HEK293 (cell line): ENCODE data around the gene RHOT2.

ENCODE experiments used
- CTCF ChIA-PET: fragments of 350-600 bp; formaldehyde crosslinking; extraction: SDS; loops from one replicate; lab custom pipeline; 2021; ENCODE audit warnings: antibody characterized with exemption; lab: Yijun Ruan, JAX
- POLR2A ChIA-PET: fragments of 300-600 bp; formaldehyde crosslinking; extraction: SDS; loops from one replicate; lab custom pipeline; 2020; ENCODE audit warnings: antibody characterized with exemption, inconsistent platforms; lab: Yijun Ruan, JAX
- H3K27ac ChIP-seq: fragments of 200-500 bp; sonication (Bioruptor generic); 2 replicates; pipeline ENCODE4 v1.5.1; 2014; ENCODE audit warnings: low read depth, low read length, control low read depth, inconsistent platforms; ENCODE audit errors: extremely low read depth
- H3K36me3 ChIP-seq, 2 experiments: fragments of 200-500 bp in 1 of 2; sonication (Bioruptor generic) in 1 of 2; 1 replicate in 1 of 2; 2 replicates in 1 of 2; pipeline ENCODE4 v1.5.1; 2014 to 2017; ENCODE audit warnings: inconsistent platforms in 2 of 2, low read length in 2 of 2; ENCODE audit not compliant: control insufficient read depth in 2 of 2, insufficient read depth in 1 of 2
- H3K4me1 ChIP-seq: fragments of 200-500 bp; sonication (Bioruptor generic); 2 replicates; pipeline ENCODE4 v1.5.1; 2014; ENCODE audit warnings: mild to moderate bottlenecking, low read length, inconsistent platforms; ENCODE audit not compliant: control insufficient read depth, insufficient read depth
- H3K4me3 ChIP-seq: 2 replicates; pipeline ENCODE4 v1.5.1; 2011; ENCODE audit warnings: low read depth, mild to moderate bottlenecking, control low read depth, low read length, moderate library complexity
- H3K9me3 ChIP-seq: fragments of 200-500 bp; sonication (Bioruptor generic); 2 replicates; pipeline ENCODE4 v1.5.1; 2014; ENCODE audit warnings: low read depth, low read length, inconsistent platforms; ENCODE audit not compliant: control insufficient read depth, insufficient read depth
- BCL11B ChIP-seq: fragments of 450-650 bp; formaldehyde crosslinking; IDR thresholded peaks from 2 replicates; pipeline ENCODE4 v1.5.1; 2016; ENCODE audit warnings: low read depth, missing biosample characterization, missing genetic modification characterization
- KLF1 ChIP-seq: fragments of 450-650 bp; formaldehyde crosslinking; IDR thresholded peaks from 2 replicates; pipeline ENCODE4 v1.5.1; 2016; ENCODE audit warnings: missing biosample characterization, missing genetic modification characterization
- KLF8 ChIP-seq: fragments of 450-650 bp; formaldehyde crosslinking; IDR thresholded peaks from 2 replicates; pipeline ENCODE4 v1.5.1; 2016; ENCODE audit warnings: missing biosample characterization, missing genetic modification characterization
- KLF9 ChIP-seq: fragments of 450-650 bp; formaldehyde crosslinking; IDR thresholded peaks from 2 replicates; pipeline ENCODE4 v1.5.1; 2016; ENCODE audit warnings: missing biosample characterization, missing genetic modification characterization, low read depth
- OSR2 ChIP-seq: fragments of 450-650 bp; formaldehyde crosslinking; IDR thresholded peaks from 2 replicates; pipeline ENCODE4 v1.5.1; 2016; ENCODE audit warnings: missing biosample characterization, missing genetic modification characterization
- SCRT2 ChIP-seq: fragments of 450-650 bp; formaldehyde crosslinking; IDR thresholded peaks from 2 replicates; pipeline ENCODE4 v1.5.1; 2016; ENCODE audit warnings: missing biosample characterization, missing genetic modification characterization
- ZEB2 ChIP-seq: fragments of 450-650 bp; formaldehyde crosslinking; IDR thresholded peaks from 2 replicates; pipeline ENCODE4 v1.5.1; 2016; ENCODE audit warnings: missing biosample characterization, missing genetic modification characterization
- ZIC2 ChIP-seq: fragments of 450-650 bp; formaldehyde crosslinking; IDR thresholded peaks from 2 replicates; pipeline ENCODE4 v1.5.1; 2016; ENCODE audit warnings: missing biosample characterization, missing genetic modification characterization
- ZNF114 ChIP-seq: fragments of 450-650 bp; formaldehyde crosslinking; IDR thresholded peaks from 2 replicates; pipeline ENCODE4 v1.5.0; 2017; ENCODE audit warnings: missing biosample characterization, missing genetic modification characterization
- ZNF292 ChIP-seq: fragments of 450-650 bp; formaldehyde crosslinking; IDR thresholded peaks from 2 replicates; pipeline ENCODE4 v1.5.1; 2016; ENCODE audit warnings: low read depth, missing biosample characterization, missing genetic modification characterization, borderline replicate concordance
- ZNF391 ChIP-seq: fragments of 450-650 bp; formaldehyde crosslinking; IDR thresholded peaks from 2 replicates; pipeline ENCODE4 v1.5.1; 2016; ENCODE audit warnings: low read depth, missing biosample characterization, missing genetic modification characterization, borderline replicate concordance
- ZNF423 ChIP-seq: fragments of 450-650 bp; formaldehyde crosslinking; IDR thresholded peaks from 2 replicates; pipeline ENCODE4 v1.5.1; 2016; ENCODE audit warnings: missing biosample characterization, missing genetic modification characterization
- ZNF530 ChIP-seq: fragments of 450-650 bp; formaldehyde crosslinking; IDR thresholded peaks from 2 replicates; pipeline ENCODE4 v1.5.1; 2016; ENCODE audit warnings: low read depth, missing biosample characterization, missing genetic modification characterization
- ZNF555 ChIP-seq: fragments of 450-650 bp; formaldehyde crosslinking; conservative IDR thresholded peaks from 2 replicates; pipeline ENCODE4 v1.5.1; 2017; ENCODE audit warnings: missing biosample characterization, mild to moderate bottlenecking, missing genetic modification characterization, inconsistent platforms
- ZNF596 ChIP-seq: fragments of 450-650 bp; IDR thresholded peaks from 2 replicates; pipeline ENCODE4 v1.5.0; 2018; ENCODE audit warnings: missing biosample characterization, mild to moderate bottlenecking, missing genetic modification characterization, moderate library complexity
- ZNF623 ChIP-seq: fragments of 450-650 bp; formaldehyde crosslinking; IDR thresholded peaks from 2 replicates; pipeline ENCODE4 v1.5.1; 2016; ENCODE audit warnings: missing biosample characterization, missing genetic modification characterization
- ZNF658 ChIP-seq: fragments of 450-650 bp; formaldehyde crosslinking; IDR thresholded peaks from 2 replicates; pipeline ENCODE4; 2016; ENCODE audit warnings: missing biosample characterization, missing genetic modification characterization
- ZNF701 ChIP-seq: fragments of 450-650 bp; formaldehyde crosslinking; IDR thresholded peaks from 2 replicates; pipeline ENCODE4 v1.5.1; 2016; ENCODE audit warnings: missing biosample characterization, missing genetic modification characterization
- ZNF768 ChIP-seq: fragments of 450-650 bp; formaldehyde crosslinking; IDR thresholded peaks from 2 replicates; pipeline ENCODE4 v1.5.1; 2018; ENCODE audit warnings: missing biosample characterization, mild to moderate bottlenecking, missing genetic modification characterization
- ZSCAN30 ChIP-seq: fragments of 450-650 bp; IDR thresholded peaks from 2 replicates; pipeline ENCODE4 v1.5.1; 2018; ENCODE audit warnings: missing biosample characterization, mild to moderate bottlenecking, missing genetic modification characterization, moderate library complexity
- TF ChIP-seq, protein P1 (sequence below): fragments of 450-650 bp; formaldehyde crosslinking; IDR thresholded peaks from 2 replicates; pipeline ENCODE4 v1.5.1; 2016; ENCODE audit warnings: missing biosample characterization, missing genetic modification characterization
- TF ChIP-seq, protein P2 (sequence below): fragments of 450-650 bp; formaldehyde crosslinking; IDR thresholded peaks from 2 replicates; pipeline ENCODE4 v1.5.1; 2016; ENCODE audit warnings: missing biosample characterization, missing genetic modification characterization
- TF ChIP-seq, protein P3 (sequence below): fragments of 450-650 bp; formaldehyde crosslinking; IDR thresholded peaks from 2 replicates; pipeline ENCODE4 v1.5.1; 2017; ENCODE audit warnings: missing biosample characterization, missing genetic modification characterization
- TF ChIP-seq, protein P4 (sequence below): fragments of 450-650 bp; formaldehyde crosslinking; IDR thresholded peaks from 2 replicates; pipeline ENCODE4 v1.5.1; 2016; ENCODE audit warnings: missing biosample characterization, missing genetic modification characterization

The RHOT2 gene

DNA sequence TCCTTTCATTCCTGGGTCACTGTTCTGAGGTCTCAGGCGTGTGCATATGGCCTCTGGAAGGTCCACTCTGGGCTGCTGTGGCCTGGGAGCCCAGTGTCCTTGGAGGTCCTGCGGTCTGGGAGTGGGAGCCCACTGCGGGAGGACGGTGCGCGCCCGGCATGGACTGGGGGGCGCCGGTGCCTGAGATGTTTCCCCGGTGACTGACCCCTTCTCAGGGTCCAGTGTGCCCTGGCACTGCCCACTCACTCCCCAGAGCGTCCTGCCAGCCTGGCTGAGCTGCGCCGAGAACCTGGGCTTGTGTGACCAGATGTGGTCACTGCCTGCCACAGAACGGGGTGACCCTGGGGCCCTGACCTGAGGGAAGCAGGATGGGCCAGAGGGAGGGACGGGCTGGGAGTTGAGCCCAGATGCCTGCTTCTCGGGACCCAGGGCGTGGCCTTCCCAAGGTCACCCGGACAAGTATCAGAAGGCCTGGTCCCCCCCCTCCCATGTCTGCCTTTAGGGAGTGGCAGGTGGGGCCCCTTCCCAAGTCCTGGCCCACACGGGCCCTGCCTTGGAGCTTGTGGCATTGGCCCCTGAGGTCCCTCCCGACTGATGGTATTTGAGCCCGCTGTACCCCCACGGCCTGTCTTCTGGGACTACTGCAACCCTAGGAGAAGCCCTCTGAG, 6.4 kb downstream of the RHOT2 start:
- Histone ChIP-seq H3K9me3 (no peaks in the 10 kb centered on the region), H3K4me3 (no peak overlapping the region), H3K4me1 (peaks cover 5% of the 10 kb centered on the region; the same call in 1 of the 2 replicates)
- CTCF ChIA-PET = interaction anchor here (1.4 kb wide), 1 partner anchor 10 kb away, joined by 8 read pairs; no protein-coding TSS in a partner anchor
- POLR2A ChIA-PET = interaction anchor here (1.2 to 2.6 kb wide), 5 partner anchors 8 to 16 kb away, joined by 3 to 10 read pairs (median 6); partner anchors contain the start of genes JMJD8 and WDR24
- TF ChIP-seq ZNF658 (tag by site-specific recombination) = no peak
- TF ChIP-seq BCL11B (tag by site-specific recombination) = peak; percentile 78
- no peak for TF ChIP-seq KLF9 (tag by site-specific recombination)
- TF ChIP-seq, protein P1, sequence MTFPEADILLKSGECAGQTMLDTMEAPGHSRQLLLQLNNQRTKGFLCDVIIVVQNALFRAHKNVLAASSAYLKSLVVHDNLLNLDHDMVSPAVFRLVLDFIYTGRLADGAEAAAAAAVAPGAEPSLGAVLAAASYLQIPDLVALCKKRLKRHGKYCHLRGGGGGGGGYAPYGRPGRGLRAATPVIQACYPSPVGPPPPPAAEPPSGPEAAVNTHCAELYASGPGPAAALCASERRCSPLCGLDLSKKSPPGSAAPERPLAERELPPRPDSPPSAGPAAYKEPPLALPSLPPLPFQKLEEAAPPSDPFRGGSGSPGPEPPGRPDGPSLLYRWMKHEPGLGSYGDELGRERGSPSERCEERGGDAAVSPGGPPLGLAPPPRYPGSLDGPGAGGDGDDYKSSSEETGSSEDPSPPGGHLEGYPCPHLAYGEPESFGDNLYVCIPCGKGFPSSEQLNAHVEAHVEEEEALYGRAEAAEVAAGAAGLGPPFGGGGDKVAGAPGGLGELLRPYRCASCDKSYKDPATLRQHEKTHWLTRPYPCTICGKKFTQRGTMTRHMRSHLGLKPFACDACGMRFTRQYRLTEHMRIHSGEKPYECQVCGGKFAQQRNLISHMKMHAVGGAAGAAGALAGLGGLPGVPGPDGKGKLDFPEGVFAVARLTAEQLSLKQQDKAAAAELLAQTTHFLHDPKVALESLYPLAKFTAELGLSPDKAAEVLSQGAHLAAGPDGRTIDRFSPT (tag by site-specific recombination) = peak; percentile 60
- no peak for TF ChIP-seq SCRT2 (tag by site-specific recombination)
- TF ChIP-seq ZSCAN30 = no peak
- TF ChIP-seq ZNF555 = no peak
- TF ChIP-seq ZNF701 (tag by site-specific recombination) = no peak
- TF ChIP-seq, protein P2, sequence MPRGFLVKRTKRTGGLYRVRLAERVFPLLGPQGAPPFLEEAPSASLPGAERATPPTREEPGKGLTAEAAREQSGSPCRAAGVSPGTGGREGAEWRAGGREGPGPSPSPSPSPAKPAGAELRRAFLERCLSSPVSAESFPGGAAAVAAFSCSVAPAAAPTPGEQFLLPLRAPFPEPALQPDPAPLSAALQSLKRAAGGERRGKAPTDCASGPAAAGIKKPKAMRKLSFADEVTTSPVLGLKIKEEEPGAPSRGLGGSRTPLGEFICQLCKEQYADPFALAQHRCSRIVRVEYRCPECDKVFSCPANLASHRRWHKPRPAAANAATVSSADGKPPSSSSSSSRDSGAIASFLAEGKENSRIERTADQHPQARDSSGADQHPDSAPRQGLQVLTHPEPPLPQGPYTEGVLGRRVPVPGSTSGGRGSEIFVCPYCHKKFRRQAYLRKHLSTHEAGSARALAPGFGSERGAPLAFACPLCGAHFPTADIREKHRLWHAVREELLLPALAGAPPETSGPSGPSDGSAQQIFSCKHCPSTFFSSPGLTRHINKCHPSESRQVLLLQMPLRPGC (tag by site-specific recombination) = no peak
- TF ChIP-seq, protein P3, sequence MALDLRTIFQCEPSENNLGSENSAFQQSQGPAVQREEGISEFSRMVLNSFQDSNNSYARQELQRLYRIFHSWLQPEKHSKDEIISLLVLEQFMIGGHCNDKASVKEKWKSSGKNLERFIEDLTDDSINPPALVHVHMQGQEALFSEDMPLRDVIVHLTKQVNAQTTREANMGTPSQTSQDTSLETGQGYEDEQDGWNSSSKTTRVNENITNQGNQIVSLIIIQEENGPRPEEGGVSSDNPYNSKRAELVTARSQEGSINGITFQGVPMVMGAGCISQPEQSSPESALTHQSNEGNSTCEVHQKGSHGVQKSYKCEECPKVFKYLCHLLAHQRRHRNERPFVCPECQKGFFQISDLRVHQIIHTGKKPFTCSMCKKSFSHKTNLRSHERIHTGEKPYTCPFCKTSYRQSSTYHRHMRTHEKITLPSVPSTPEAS (tag by site-specific recombination) = no peak
- TF ChIP-seq ZNF114 = no peak
- no peak for TF ChIP-seq KLF1 (tag by site-specific recombination)
- TF ChIP-seq ZNF391 (tag by site-specific recombination) = no peak
- no peak for TF ChIP-seq ZNF292 (tag by site-specific recombination)
- TF ChIP-seq ZNF768 (tag by site-specific recombination) = no peak
- TF ChIP-seq, all 188 proteins: peak for 2
- Histone ChIP-seq H3K36me3 (peaks cover 0 to 58% of the 10 kb centered on the region in 2 experiments; a peak in 1 of 3 replicates), H3K27ac (no peak overlapping the region)

DNA sequence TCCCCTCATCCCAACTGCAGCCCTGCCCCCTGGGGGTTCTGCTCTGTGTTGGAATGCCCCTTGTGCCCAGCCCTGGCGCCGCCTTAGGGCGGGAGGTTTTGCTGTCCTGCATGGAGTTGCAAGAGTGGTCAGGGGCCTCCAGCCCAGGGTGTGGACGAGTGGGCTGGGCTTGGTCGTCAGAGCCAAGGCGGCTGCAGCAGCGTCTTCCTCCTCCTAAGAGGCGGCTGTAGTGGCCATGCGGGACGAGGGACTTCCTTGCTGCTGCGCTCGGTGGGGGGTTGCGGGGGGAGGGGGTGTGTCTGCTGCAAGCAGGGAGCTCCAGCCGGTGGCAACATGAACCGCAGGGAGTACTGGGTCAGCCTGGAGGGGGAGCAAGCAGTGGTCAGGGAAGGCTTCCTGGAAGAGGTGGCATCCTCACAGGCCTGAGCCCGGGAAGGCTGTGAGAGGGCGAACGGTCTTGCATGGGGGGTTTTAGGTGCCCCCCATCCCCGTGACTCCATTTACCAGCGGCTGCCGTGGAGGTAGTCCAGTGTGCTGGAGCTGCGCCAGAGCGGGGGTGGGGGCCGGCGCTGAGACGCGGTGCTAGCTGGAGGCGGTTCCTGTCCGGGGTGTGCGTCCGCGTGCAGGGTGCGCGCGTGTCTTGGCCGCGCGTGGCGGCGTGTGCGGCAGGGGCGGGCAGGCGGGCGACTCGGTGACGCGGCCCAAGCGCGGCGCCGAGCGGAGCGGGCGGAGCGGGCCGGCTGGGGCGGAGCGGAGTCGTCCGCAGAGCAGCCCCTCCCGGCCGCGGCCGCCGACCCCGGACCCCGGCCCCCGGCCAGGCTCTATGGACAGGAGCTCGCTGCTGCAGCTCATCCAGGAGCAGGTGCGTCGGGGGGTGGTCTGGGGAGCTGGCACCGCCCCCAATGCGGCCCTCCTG, 7.3 kb downstream of the RHOT2 start, which contains the start of gene RHBDL1:
RHBDL1 (plus strand) TSS at position 704 of the 916 bp plus-strand sequence; CDS start at position 824, 120 bp downstream.
- H3K4me1 ChIP-seq = peaks cover 5% of the 10 kb centered on the region; the same call in 1 of the 2 replicates
- no peaks in the 10 kb centered on the region for H3K9me3 ChIP-seq
- H3K27ac ChIP-seq = no peak within 1 kb of the TSS
- H3K36me3 ChIP-seq = peaks cover 0 to 50% of the 10 kb centered on the region in 2 experiments; a peak in 1 of 3 replicates
- ChIA-PET POLR2A (interaction anchor here (0.7 to 2.6 kb wide), 8 partner anchors 8 to 289 kb away, joined by 3 to 10 read pairs (median 5); partner anchors contain the start of genes JMJD8, METTL26, RHOT2 and WDR24), CTCF (interaction anchor here (0.6 to 1.4 kb wide), 3 partner anchors 11 to 97 kb away, joined by 3 to 8 read pairs (median 4); no protein-coding TSS in a partner anchor)
- H3K4me3 ChIP-seq = no peak within 1 kb of the TSS
- no peak for TF ChIP-seq ZNF596 (tag by site-specific recombination)
- no peak for TF ChIP-seq ZNF623 (tag by site-specific recombination)
- peak; percentile 41; the same call in 1 of the 2 replicates for TF ChIP-seq OSR2 (tag by site-specific recombination)
- TF ChIP-seq, protein P4, sequence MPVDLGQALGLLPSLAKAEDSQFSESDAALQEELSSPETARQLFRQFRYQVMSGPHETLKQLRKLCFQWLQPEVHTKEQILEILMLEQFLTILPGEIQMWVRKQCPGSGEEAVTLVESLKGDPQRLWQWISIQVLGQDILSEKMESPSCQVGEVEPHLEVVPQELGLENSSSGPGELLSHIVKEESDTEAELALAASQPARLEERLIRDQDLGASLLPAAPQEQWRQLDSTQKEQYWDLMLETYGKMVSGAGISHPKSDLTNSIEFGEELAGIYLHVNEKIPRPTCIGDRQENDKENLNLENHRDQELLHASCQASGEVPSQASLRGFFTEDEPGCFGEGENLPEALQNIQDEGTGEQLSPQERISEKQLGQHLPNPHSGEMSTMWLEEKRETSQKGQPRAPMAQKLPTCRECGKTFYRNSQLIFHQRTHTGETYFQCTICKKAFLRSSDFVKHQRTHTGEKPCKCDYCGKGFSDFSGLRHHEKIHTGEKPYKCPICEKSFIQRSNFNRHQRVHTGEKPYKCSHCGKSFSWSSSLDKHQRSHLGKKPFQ (tag by site-specific recombination) = no peak
- TF ChIP-seq ZIC2 (tag by site-specific recombination) = peak; percentile 84
- no peak for TF ChIP-seq ZNF530 (tag by site-specific recombination)
- TF ChIP-seq, protein P2 (tag by site-specific recombination) = 0 out of 2 replicates have a peak, but pooled peaks have one; percentile 11
- TF ChIP-seq ZNF423 (tag by site-specific recombination) = no peak
- TF ChIP-seq ZEB2 = no peak
- TF ChIP-seq KLF8 = peak; percentile 41; the same call in 1 of the 2 replicates
